ENCODE measurements around the gene TSKU. TPM values are rescaled to one million over a fixed set of nuclear protein-coding genes. Genes with fewer than 3 reads are reported as not detected.

TSKU gene
- total RNA-seq, 4 donors from 2014 or later: 19.1 to 60.6 (median 47.1) TPM

- 95% methylated on average over 2 of the region's 2 CpGs for WGBS
- Histone ChIP-seq H3K27me3 (no peaks in the 10 kb centered on the region), H3K9me3 (no peaks in the 10 kb centered on the region), H3K27ac (replicated peaks in 1 of 4) (no peak overlapping the region), H3K4me1 (peaks cover 13 to 18% (median 16%) of the 10 kb centered on the region in 4 donors), H3K4me3 (no peak overlapping the region), H3K36me3 (no peaks in the 10 kb centered on the region)
- intact Hi-C loops (cut with DNase I): no loop called here
- TF ChIP-seq POLR2AphosphoS5 (IDR thresholded peaks at IDR 0.05): no peak
- TF ChIP-seq EP300 (IDR thresholded peaks at IDR 0.05): no peak
- TF ChIP-seq, protein P1, sequence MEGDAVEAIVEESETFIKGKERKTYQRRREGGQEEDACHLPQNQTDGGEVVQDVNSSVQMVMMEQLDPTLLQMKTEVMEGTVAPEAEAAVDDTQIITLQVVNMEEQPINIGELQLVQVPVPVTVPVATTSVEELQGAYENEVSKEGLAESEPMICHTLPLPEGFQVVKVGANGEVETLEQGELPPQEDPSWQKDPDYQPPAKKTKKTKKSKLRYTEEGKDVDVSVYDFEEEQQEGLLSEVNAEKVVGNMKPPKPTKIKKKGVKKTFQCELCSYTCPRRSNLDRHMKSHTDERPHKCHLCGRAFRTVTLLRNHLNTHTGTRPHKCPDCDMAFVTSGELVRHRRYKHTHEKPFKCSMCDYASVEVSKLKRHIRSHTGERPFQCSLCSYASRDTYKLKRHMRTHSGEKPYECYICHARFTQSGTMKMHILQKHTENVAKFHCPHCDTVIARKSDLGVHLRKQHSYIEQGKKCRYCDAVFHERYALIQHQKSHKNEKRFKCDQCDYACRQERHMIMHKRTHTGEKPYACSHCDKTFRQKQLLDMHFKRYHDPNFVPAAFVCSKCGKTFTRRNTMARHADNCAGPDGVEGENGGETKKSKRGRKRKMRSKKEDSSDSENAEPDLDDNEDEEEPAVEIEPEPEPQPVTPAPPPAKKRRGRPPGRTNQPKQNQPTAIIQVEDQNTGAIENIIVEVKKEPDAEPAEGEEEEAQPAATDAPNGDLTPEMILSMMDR (IDR thresholded peaks at IDR 0.05): no peak
- no peak for TF ChIP-seq POLR2A (IDR thresholded peaks at IDR 0.05; ENCODE audit: low read depth)
- DNase-seq (ENCODE audit: extremely low spot score): no peak
Observed at GRCh38 chr11:76759517-76759916, 23.6 kb upstream of the TSKU start.

DNA sequence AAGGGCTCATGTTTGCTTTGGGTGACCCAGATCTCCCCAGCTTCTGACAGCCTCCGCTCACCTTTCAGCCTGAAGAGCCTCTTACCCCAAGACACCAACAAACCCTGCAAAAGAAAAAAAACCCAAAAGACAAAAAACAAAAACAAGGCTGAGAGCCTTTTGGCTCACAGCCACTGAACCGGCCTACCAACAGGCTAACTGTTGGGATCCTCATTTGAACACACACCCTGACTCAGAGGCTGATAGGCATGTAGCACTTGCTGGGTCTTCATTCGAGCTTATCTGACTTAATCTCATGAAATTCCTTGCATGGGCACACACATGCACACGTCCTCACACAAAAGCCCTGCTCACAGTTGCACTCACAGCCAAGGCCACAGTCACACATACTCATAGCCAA is 22.9 kb upstream of the TSKU start:
- DNase-seq (ENCODE audit: extremely low spot score): no peak
- Histone ChIP-seq H3K4me1 (peaks cover 13 to 19% (median 16%) of the 10 kb centered on the region in 4 donors), H3K9me3 (no peaks in the 10 kb centered on the region), H3K36me3 (no peaks in the 10 kb centered on the region), H3K27ac (replicated peaks in 1 of 4) (no peak overlapping the region), H3K27me3 (no peaks in the 10 kb centered on the region), H3K4me3 (no peak overlapping the region)
- WGBS: 92% methylated on average over 4 of the region's 4 CpGs
- TF ChIP-seq POLR2AphosphoS5 (IDR thresholded peaks at IDR 0.05) (no peak), POLR2A (IDR thresholded peaks at IDR 0.05; ENCODE audit: low read depth) (no peak), EP300 (IDR thresholded peaks at IDR 0.05) (no peak)
- TF ChIP-seq, protein P1 (IDR thresholded peaks at IDR 0.05): no peak
- intact Hi-C loops (cut with DNase I): no loop called here

DNA sequence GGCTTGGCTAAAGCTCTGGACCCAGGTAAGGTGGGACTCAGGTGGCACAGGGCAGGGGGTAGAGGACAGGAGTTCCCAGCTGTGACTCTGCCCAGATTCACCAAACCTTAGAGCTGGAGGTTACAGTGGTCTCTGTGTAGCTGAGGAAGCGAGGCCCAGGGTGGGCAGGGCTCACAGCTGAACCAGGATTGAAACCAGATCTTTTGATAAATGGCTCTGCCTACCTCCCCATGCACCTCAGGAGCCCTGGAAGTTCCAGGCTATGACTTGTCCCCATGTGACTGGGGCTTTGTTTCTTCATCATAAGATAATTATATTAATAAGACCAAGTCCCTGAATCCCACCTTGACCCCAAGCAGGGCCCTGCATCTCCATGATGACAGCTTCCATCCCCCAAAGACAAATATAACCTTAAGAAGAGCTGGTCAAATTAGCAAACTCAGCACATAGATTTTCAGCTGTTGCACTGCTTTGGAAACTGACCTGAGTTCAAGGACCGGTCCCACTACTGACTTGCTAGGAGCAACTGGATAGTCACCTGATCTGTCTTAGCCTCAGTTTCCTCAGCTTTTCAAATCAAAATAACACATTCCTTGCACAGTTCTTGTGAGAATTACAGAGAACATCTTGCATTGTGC is 21.3 kb upstream of the TSKU start:
- DNase-seq (ENCODE audit: extremely low spot score): no peak
- no peaks in the 10 kb centered on the region for H3K36me3 ChIP-seq
- H3K4me1 ChIP-seq: peaks cover 21 to 35% (median 26%) of the 10 kb centered on the region in 4 donors
- no peaks in the 10 kb centered on the region for H3K9me3 ChIP-seq
- H3K27me3 ChIP-seq: no peaks in the 10 kb centered on the region
- intact Hi-C loops (cut with DNase I): no loop called here
- H3K4me3 ChIP-seq: no peak overlapping the region
- 94% methylated on average over 2 of the region's 2 CpGs for WGBS
- H3K27ac ChIP-seq (replicated peaks in 1 of 4): no peak overlapping the region
- TF ChIP-seq, protein P1 (IDR thresholded peaks at IDR 0.05): no peak
- TF ChIP-seq EP300 (IDR thresholded peaks at IDR 0.05) (no peak), POLR2A (IDR thresholded peaks at IDR 0.05; ENCODE audit: low read depth) (no peak), POLR2AphosphoS5 (IDR thresholded peaks at IDR 0.05) (no peak)

GRCh38 chr11:76762356-76762752 is 20.8 kb upstream of the TSKU start:
- Histone ChIP-seq H3K36me3 (no peaks in the 10 kb centered on the region), H3K4me1 (peaks cover 23 to 39% (median 28%) of the 10 kb centered on the region in 4 donors), H3K4me3 (no peak overlapping the region), H3K27ac (replicated peaks in 1 of 4) (no peak overlapping the region), H3K27me3 (no peaks in the 10 kb centered on the region), H3K9me3 (no peaks in the 10 kb centered on the region)
- intact Hi-C loops (cut with DNase I): no loop called here
- TF ChIP-seq POLR2AphosphoS5 (IDR thresholded peaks at IDR 0.05): no peak
- TF ChIP-seq, protein P1 (IDR thresholded peaks at IDR 0.05): no peak
- TF ChIP-seq EP300 (IDR thresholded peaks at IDR 0.05): no peak
- TF ChIP-seq POLR2A (IDR thresholded peaks at IDR 0.05; ENCODE audit: low read depth): no peak
- DNase-seq (ENCODE audit: extremely low spot score): no peak
- 91% methylated on average over 5 of the region's 5 CpGs for WGBS
